Mesendoderm (in vitro differentiated cells): ENCODE measurements around the gene PLD5.
A peak's percentile ranks its signal among the peaks of the same experiment; 100 is the strongest.

Experiments used
- DNase-seq: peaks from one replicate; pipeline ENCODE4 v3.0.0; 2013
- H2AK5ac ChIP-seq: 2 replicates; pipeline ENCODE4 v1.6.1; 2013; ENCODE audit warnings: low read length, inconsistent platforms
- H2BK120ac ChIP-seq: 2 replicates; pipeline ENCODE4 v1.6.1; 2013; ENCODE audit warnings: low read depth, mild to moderate bottlenecking, low read length, moderate library complexity, mixed read lengths
- H2BK15ac ChIP-seq: replicated peaks from 2 replicates; pipeline ENCODE4 v1.6.1; 2013; ENCODE audit warnings: low read depth, mild to moderate bottlenecking, moderate library complexity
- H2BK5ac ChIP-seq: 2 replicates; pipeline ENCODE4 v1.6.1; 2013; ENCODE audit warnings: low read length, inconsistent platforms
- H3K18ac ChIP-seq: 2 replicates; pipeline ENCODE4 v1.6.1; 2013; ENCODE audit warnings: mild to moderate bottlenecking, low read length, mixed read lengths
- H3K23ac ChIP-seq: one replicate; pipeline ENCODE4 v1.6.1; 2013; ENCODE audit warnings: low read length
- H3K27ac ChIP-seq: 2 replicates; pipeline ENCODE4 v1.5.1; 2013; ENCODE audit warnings: low read depth, mild to moderate bottlenecking, inconsistent platforms, low read length, moderate library complexity
- H3K27me3 ChIP-seq: 2 replicates; pipeline ENCODE4 v1.6.1; 2013; ENCODE audit warnings: low read length, control low read depth, mild to moderate bottlenecking, inconsistent platforms; ENCODE audit not compliant: insufficient read depth, poor library complexity
- H3K36me3 ChIP-seq: 2 replicates; pipeline ENCODE4 v1.6.1; 2013; ENCODE audit warnings: low read length, inconsistent platforms; ENCODE audit not compliant: control insufficient read depth, insufficient read depth
- H3K4ac ChIP-seq: one replicate; pipeline ENCODE4 v1.6.1; 2013; ENCODE audit warnings: low read depth, mild to moderate bottlenecking, low read length, moderate library complexity
- H3K4me1 ChIP-seq: 2 replicates; pipeline ENCODE4 v1.6.1; 2013; ENCODE audit warnings: low read depth, low read length, inconsistent platforms; ENCODE audit not compliant: control insufficient read depth
- H3K4me2 ChIP-seq: 2 replicates; pipeline ENCODE4 v1.6.1; 2013; ENCODE audit warnings: low read length
- H3K4me3 ChIP-seq: 2 replicates; pipeline ENCODE4 v1.5.1; 2013; ENCODE audit warnings: mild to moderate bottlenecking, low read length
- H3K56ac ChIP-seq: one replicate; pipeline ENCODE4 v1.6.1; 2013; ENCODE audit warnings: low read length
- H3K79me1 ChIP-seq: 2 replicates; pipeline ENCODE4 v1.6.1; 2013; ENCODE audit warnings: low read length, inconsistent platforms
- H3K79me2 ChIP-seq: 2 replicates; pipeline ENCODE4 v1.6.1; 2013; ENCODE audit warnings: mild to moderate bottlenecking, low read length; ENCODE audit not compliant: control insufficient read depth, insufficient read depth
- H3K9ac ChIP-seq: 2 replicates; pipeline ENCODE4 v1.6.1; 2013; ENCODE audit warnings: low read length, inconsistent platforms
- H4K5ac ChIP-seq: one replicate; pipeline ENCODE4 v1.6.1; 2013; ENCODE audit warnings: low read length
- H4K8ac ChIP-seq: one replicate; pipeline ENCODE4 v1.6.1; 2013; ENCODE audit warnings: low read depth, mild to moderate bottlenecking, control low read depth, low read length, moderate library complexity
- WGBS: extraction: QIAGEN DNeasy Blood & Tissue Kit; methylation state at CpG from one replicate; pipeline ENCODE4 v1.1.7; 2013; ENCODE audit warnings: low lambda C conversion rate, missing lambda C conversion rate; ENCODE audit not compliant: insufficient coverage; ENCODE audit errors: extremely low coverage; 5-methylcytosine and 5-hydroxymethylcytosine counted together

The PLD5 gene

GRCh38 chr1:242139442-242139841, 385.1 kb downstream of the PLD5 start:
- Histone ChIP-seq H3K56ac (no peak overlapping the region), H3K18ac (no peak overlapping the region), H2AK5ac (no peak overlapping the region), H3K23ac (no peak overlapping the region), H3K9ac (no peak overlapping the region), H3K4me2 (no peak overlapping the region), H3K4me3 (no peak overlapping the region), H4K8ac (no peak overlapping the region), H2BK5ac (no peak overlapping the region), H3K36me3 (no peaks in the 10 kb centered on the region), H2BK15ac (no peak overlapping the region), H3K79me2 (no peaks in the 10 kb centered on the region), H3K4me1 (no peaks in the 10 kb centered on the region), H3K4ac (no peak overlapping the region), H3K27ac (no peak overlapping the region), H4K5ac (no peak overlapping the region), H2BK120ac (no peak overlapping the region), H3K27me3 (no peaks in the 10 kb centered on the region), H3K79me1 (no peaks in the 10 kb centered on the region)
- no CpG with 5 or more reads among the region's 6 CpGs for WGBS
- no peak for DNase-seq

DNA sequence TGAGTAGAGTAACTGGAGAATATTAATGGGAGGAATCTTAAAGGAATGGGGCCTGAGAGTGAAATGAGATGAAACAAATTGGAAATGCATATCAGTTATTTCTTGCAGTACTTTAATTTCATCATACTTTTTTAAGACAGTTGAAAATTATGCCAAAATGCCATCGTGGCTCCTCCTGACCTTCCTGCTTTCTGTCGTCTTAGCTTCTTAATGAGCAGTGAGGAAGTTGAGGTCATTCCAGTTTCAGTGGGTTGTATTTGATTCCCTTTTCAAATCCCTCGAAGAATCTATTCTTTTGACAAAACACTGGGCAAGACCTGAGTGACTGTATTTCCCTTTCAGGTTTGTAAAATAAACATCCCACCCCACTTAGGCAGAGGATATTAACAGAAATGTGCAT, 390.7 kb downstream of the PLD5 start:
- H4K5ac ChIP-seq: no peak overlapping the region
- no peak overlapping the region for H2BK120ac ChIP-seq
- H3K4me3 ChIP-seq: no peak overlapping the region
- no peaks in the 10 kb centered on the region for H3K4me1 ChIP-seq
- no peaks in the 10 kb centered on the region for H3K27me3 ChIP-seq
- no peak overlapping the region for H3K4me2 ChIP-seq
- H3K4ac ChIP-seq: no peak overlapping the region
- H3K79me2 ChIP-seq: no peaks in the 10 kb centered on the region
- no peaks in the 10 kb centered on the region for H3K79me1 ChIP-seq
- no peak overlapping the region for H3K23ac ChIP-seq
- no peaks in the 10 kb centered on the region for H3K36me3 ChIP-seq
- no peak overlapping the region for H4K8ac ChIP-seq
- H2AK5ac ChIP-seq: no peak overlapping the region
- no peak overlapping the region for H3K9ac ChIP-seq
- DNase-seq: no peak
- no CpG with 5 or more reads among the region's 3 CpGs for WGBS
- no peak overlapping the region for H3K27ac ChIP-seq
- no peak overlapping the region for H2BK5ac ChIP-seq
- no peak overlapping the region for H3K18ac ChIP-seq
- H3K56ac ChIP-seq: no peak overlapping the region
- H2BK15ac ChIP-seq: no peak overlapping the region

- WGBS: no CpG with 5 or more reads among the region's 1 CpG
- Histone ChIP-seq H3K36me3 (no peaks in the 10 kb centered on the region), H2AK5ac (no peak overlapping the region), H3K18ac (no peak overlapping the region), H3K23ac (no peak overlapping the region), H3K79me1 (no peaks in the 10 kb centered on the region), H4K5ac (no peak overlapping the region), H3K9ac (no peak overlapping the region), H3K4ac (no peak overlapping the region), H3K4me1 (no peaks in the 10 kb centered on the region), H3K27me3 (no peaks in the 10 kb centered on the region), H2BK15ac (no peak overlapping the region), H2BK5ac (no peak overlapping the region), H2BK120ac (no peak overlapping the region), H3K79me2 (no peaks in the 10 kb centered on the region), H3K56ac (no peak overlapping the region), H3K27ac (no peak overlapping the region), H3K4me2 (no peak overlapping the region), H3K4me3 (no peak overlapping the region), H4K8ac (no peak overlapping the region)
- DNase-seq: no peak
Measured at GRCh38 chr1:242133351-242133750, 391.1 kb downstream of the PLD5 start.

DNA sequence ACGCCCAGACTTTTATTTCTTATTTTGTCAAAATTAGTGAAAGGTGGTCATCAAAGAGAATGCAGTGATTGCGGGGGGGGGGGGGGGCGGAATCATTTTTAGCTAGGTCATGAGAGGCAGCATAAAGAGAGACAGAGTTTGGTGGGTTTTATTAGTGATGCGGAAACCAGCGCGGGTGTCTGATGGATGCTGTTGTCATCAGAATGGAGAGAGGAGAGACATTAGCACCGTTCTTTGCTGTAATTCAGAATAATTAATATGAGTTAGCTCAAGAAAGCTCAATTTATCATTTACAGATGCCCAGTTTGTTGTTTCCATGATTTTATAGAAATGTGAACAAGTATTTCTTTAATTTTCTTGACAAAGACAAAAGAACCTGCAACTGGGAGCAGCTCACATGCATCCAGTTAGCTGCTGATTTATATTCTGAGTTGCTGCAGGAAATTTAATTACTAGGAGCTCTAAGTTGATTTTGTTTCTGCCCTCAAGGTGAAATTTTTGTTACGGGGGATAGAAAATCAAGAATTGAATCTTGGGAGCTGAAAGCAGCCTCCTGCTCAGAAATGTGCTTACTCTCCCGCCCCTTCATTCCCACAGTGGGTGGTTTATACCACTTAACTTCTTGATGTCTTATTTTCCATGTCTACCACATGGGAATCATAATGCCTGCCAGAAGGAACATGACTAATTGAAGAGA, 392.2 kb downstream of the PLD5 start:
- Histone ChIP-seq H4K8ac (no peak overlapping the region), H3K27ac (no peak overlapping the region), H3K4me1 (no peaks in the 10 kb centered on the region), H3K18ac (no peak overlapping the region), H4K5ac (no peak overlapping the region), H3K4ac (no peak overlapping the region), H2BK5ac (no peak overlapping the region), H2AK5ac (no peak overlapping the region), H3K4me3 (no peak overlapping the region), H2BK15ac (no peak overlapping the region), H2BK120ac (no peak overlapping the region), H3K4me2 (no peak overlapping the region), H3K36me3 (no peaks in the 10 kb centered on the region), H3K23ac (no peak overlapping the region), H3K79me1 (no peaks in the 10 kb centered on the region), H3K56ac (no peak overlapping the region), H3K9ac (no peak overlapping the region), H3K27me3 (no peaks in the 10 kb centered on the region), H3K79me2 (no peaks in the 10 kb centered on the region)
- DNase-seq: no peak
- no CpG with 5 or more reads among the region's 9 CpGs for WGBS

DNA sequence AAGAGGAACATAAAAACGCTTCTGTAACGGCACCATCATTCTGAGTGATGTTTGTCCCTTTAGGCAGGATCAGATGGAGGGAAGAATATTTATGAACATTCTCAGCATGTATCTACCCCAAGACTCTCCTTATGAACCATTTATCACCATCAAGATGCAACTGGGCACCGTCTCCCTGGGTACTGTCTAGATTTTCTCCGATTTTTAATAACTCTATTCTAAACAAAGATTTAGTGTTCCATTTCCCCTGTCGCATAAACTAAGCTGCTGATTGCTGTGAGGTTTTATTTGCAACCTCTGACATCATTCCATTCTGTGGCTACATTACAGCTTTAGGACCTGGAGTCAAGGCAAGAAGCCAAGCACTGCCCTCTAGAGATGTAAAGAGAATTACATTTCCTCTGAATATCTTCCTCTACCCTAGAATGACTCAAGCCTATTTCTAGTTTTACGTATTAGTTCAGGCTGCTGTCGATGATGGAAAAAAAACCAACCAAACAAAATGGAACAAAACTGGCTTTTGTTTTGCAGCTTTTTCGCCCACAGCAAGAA, 395.5 kb downstream of the PLD5 start:
- Histone ChIP-seq H3K27me3 (no peaks in the 10 kb centered on the region), H3K36me3 (no peaks in the 10 kb centered on the region), H3K23ac (no peak overlapping the region), H3K79me2 (no peaks in the 10 kb centered on the region), H3K79me1 (no peaks in the 10 kb centered on the region), H2AK5ac (no peak overlapping the region), H3K4me3 (no peak overlapping the region), H3K56ac (no peak overlapping the region), H3K18ac (no peak overlapping the region), H2BK15ac (no peak overlapping the region), H3K4me1 (no peaks in the 10 kb centered on the region), H2BK5ac (no peak overlapping the region), H2BK120ac (no peak overlapping the region), H4K8ac (no peak overlapping the region), H3K4me2 (no peak overlapping the region), H3K9ac (no peak overlapping the region), H3K4ac (no peak overlapping the region), H3K27ac (no peak overlapping the region), H4K5ac (no peak overlapping the region)
- WGBS: no CpG with 5 or more reads among the region's 8 CpGs
- peak; percentile 73 for DNase-seq

- no peaks in the 10 kb centered on the region for H3K79me2 ChIP-seq
- no peak for DNase-seq
- no peaks in the 10 kb centered on the region for H3K79me1 ChIP-seq
- no peak overlapping the region for H3K4me3 ChIP-seq
- no peak overlapping the region for H3K23ac ChIP-seq
- no peak overlapping the region for H3K4me2 ChIP-seq
- H3K4me1 ChIP-seq: no peaks in the 10 kb centered on the region
- no peak overlapping the region for H3K56ac ChIP-seq
- H3K9ac ChIP-seq: no peak overlapping the region
- H2AK5ac ChIP-seq: no peak overlapping the region
- H4K8ac ChIP-seq: no peak overlapping the region
- H3K36me3 ChIP-seq: no peaks in the 10 kb centered on the region
- no peaks in the 10 kb centered on the region for H3K27me3 ChIP-seq
- no peak overlapping the region for H3K27ac ChIP-seq
- H2BK5ac ChIP-seq: no peak overlapping the region
- no peak overlapping the region for H2BK120ac ChIP-seq
- H2BK15ac ChIP-seq: no peak overlapping the region
- no peak overlapping the region for H3K18ac ChIP-seq
- no CpG with 5 or more reads among the region's 2 CpGs for whole genome bisulfite sequencing
- H3K4ac ChIP-seq: no peak overlapping the region
- no peak overlapping the region for H4K5ac ChIP-seq
Measured at GRCh38 chr1:242120432-242120831, 404.1 kb downstream of the PLD5 start.
